ENCODE measurements around the gene GRM4.
A peak's percentile ranks its signal among the peaks of the same experiment; 100 is the strongest.

Gene GRM4

DNA sequence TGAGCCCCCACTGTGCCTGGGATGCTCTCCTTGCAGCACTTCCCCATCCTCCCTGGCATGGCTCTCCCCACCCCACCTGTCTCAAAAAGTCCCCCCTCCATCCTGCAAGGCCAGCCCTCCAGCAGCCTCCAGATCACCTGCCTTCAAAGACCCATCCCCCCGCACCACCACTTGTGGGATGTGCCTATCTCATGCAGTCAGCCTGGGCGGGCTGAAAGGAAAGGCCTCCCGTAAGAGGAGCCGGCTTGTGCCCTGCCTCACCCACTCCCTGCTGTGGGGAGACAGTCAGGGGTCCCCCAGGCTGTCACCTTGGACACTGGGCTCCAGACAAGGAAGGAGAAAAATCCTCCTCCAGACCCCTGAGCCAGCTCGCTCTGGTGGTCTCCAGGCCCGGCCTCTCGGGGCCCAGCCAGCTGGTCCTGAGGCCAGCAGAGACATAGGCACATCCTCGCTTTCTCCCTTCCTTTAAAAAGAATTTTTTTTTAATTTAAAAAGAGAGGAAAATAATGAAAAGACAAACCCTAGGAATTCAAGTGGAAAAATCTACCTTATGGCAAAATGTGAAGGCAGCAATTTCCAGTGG lies 77.3 kb downstream of the GRM4 start:
- TF ChIP-seq POLR2A (IDR thresholded peaks at IDR 0.05; ENCODE audit: low read length) (no peak), GATA1 (IDR thresholded peaks at IDR 0.05; ENCODE audit: low read depth, low read length) (no peak)

DNA sequence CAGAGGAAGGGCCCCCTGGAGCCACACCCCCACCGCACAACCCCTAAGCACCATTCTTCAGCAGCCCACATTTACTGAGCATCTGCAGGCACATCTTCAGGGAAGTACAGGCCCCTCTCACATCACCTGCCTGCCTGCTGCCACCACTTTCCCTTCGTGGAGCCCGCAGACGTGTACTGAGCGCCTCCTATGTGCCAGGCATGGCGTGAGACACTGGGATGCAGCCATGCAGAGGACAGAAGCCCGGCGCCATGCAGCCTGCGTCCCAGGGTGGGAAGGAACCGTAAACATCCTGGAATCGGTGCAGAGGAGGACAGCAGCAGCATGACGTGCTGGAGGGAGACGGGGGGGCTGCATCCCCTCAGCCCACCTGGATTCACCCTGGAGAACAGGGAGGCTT lies 78.1 kb downstream of the GRM4 start:
- TF ChIP-seq GATA1 (IDR thresholded peaks at IDR 0.05; ENCODE audit: low read depth, low read length) (no peak), POLR2A (IDR thresholded peaks at IDR 0.05; ENCODE audit: low read length) (no peak)

More for the DNA sequence above, 77.3 kb downstream of the GRM4 start:
- DNase-seq: no peak

GRCh38 chr6:34066772-34067770 lies 78.8 kb downstream of the GRM4 start:
- no peak for TF ChIP-seq POLR2A (IDR thresholded peaks at IDR 0.05; ENCODE audit: low read length)
- TF ChIP-seq GATA1 (IDR thresholded peaks at IDR 0.05; ENCODE audit: low read depth, low read length): no peak
- no peak for DNase-seq

More for the DNA sequence above, 78.1 kb downstream of the GRM4 start:
- peak in 1 of 2 experiments; percentile 12 for DNase-seq

GRCh38 chr6:34066218-34066571 lies 79.7 kb downstream of the GRM4 start:
- no peak for DNase-seq
- no peak for TF ChIP-seq GATA1 (IDR thresholded peaks at IDR 0.05; ENCODE audit: low read depth, low read length)
- no peak for TF ChIP-seq POLR2A (IDR thresholded peaks at IDR 0.05; ENCODE audit: low read length)

DNA sequence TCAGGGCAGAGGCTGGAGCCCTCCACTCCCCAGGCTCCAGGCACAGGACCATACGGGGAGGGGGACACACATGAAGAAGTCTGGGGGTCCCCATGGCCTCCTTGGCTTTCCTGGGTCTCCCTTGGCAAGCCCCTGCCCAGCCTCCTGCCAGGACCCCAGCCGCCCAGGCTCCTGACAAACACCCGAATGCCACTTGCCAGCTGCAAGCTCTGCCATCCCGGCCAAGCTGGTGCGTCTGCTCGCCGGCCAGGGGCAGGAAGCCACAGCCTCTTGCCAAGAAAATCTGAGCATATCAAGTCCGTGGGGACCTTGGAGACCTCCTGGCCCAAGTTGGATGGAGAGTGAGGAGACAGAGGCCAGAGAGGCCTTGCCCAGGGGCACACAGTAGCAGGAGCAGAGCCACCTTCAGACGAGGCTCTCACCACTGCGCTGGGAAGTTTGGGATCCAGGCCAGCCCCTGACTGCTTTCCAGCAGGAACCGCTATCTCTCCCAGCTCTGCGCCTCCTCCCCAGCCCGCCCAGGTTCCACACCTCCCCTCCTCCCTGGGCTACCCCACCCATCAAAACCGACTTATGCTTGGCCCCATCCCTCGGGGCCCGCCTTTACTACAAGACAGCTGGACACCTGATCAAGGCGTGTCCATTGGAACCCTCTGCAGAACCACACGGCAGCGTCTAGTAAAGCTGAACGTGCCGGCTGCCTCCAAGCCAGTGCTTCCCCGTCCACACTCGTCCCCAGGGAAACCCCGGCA lies 80.2 kb downstream of the GRM4 start:
- TF ChIP-seq GATA1 (IDR thresholded peaks at IDR 0.05; ENCODE audit: low read depth, low read length): no peak
- TF ChIP-seq POLR2A (IDR thresholded peaks at IDR 0.05; ENCODE audit: low read length): no peak
- no peak for DNase-seq

GRCh38 chr6:34064675-34065074 lies 81.2 kb downstream of the GRM4 start:
- TF ChIP-seq GATA1 (IDR thresholded peaks at IDR 0.05; ENCODE audit: low read depth, low read length): no peak
- TF ChIP-seq POLR2A (IDR thresholded peaks at IDR 0.05; ENCODE audit: low read length): no peak
- DNase-seq: no peak

- no peak for DNase-seq
- TF ChIP-seq GATA1 (IDR thresholded peaks at IDR 0.05; ENCODE audit: low read depth, low read length) (no peak), POLR2A (IDR thresholded peaks at IDR 0.05; ENCODE audit: low read length) (no peak)
These were observed 82.2 kb downstream of the GRM4 start for GRCh38 chr6:34063651-34064050.

- TF ChIP-seq POLR2A (IDR thresholded peaks at IDR 0.05; ENCODE audit: low read length): no peak
- TF ChIP-seq GATA1 (IDR thresholded peaks at IDR 0.05; ENCODE audit: low read depth, low read length): no peak
- DNase-seq: no peak
These were observed 83.1 kb downstream of the GRM4 start for GRCh38 chr6:34062815-34063214.

DNA sequence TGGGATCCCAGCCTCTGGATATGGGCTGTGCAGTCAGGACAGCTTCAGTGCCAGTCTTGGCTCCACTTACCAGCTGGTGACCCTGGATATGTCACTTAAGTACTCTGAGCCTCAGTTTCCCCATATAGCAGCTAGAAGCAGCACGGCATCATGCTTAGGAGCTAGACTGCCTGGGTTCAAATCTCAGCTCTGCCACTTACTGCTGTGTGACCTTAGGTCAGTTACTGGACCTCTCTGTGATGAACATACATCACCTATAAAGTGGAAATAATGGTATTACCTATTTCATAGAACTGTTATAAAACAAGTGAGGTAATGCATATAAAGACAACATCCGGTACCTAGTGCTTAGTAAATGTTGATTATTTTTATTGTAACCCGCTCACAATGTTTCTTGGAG lies 83.7 kb downstream of the GRM4 start:
- TF ChIP-seq GATA1 (IDR thresholded peaks at IDR 0.05; ENCODE audit: low read depth, low read length) (no peak), POLR2A (IDR thresholded peaks at IDR 0.05; ENCODE audit: low read length) (no peak)
- DNase-seq: no peak

GRCh38 chr6:34061348-34061747 lies 84.5 kb downstream of the GRM4 start:
- TF ChIP-seq POLR2A (IDR thresholded peaks at IDR 0.05; ENCODE audit: low read length) (no peak), GATA1 (IDR thresholded peaks at IDR 0.05; ENCODE audit: low read depth, low read length) (no peak)
- no peak for DNase-seq

GRCh38 chr6:34059914-34060313 lies 86.0 kb downstream of the GRM4 start:
- DNase-seq: no peak
- no peak for TF ChIP-seq GATA1 (IDR thresholded peaks at IDR 0.05; ENCODE audit: low read depth, low read length)
- no peak for TF ChIP-seq POLR2A (IDR thresholded peaks at IDR 0.05; ENCODE audit: low read length)

- no peak for DNase-seq
- no peak for TF ChIP-seq POLR2A (IDR thresholded peaks at IDR 0.05; ENCODE audit: low read length)
- no peak for TF ChIP-seq GATA1 (IDR thresholded peaks at IDR 0.05; ENCODE audit: low read depth, low read length)
These were observed 86.7 kb downstream of the GRM4 start for GRCh38 chr6:34059136-34059731.

GRCh38 chr6:34057790-34058189 lies 88.1 kb downstream of the GRM4 start:
- no peak for TF ChIP-seq GATA1 (IDR thresholded peaks at IDR 0.05; ENCODE audit: low read depth, low read length)
- no peak for TF ChIP-seq POLR2A (IDR thresholded peaks at IDR 0.05; ENCODE audit: low read length)
- DNase-seq: no peak

- no peak for DNase-seq
- TF ChIP-seq GATA1 (IDR thresholded peaks at IDR 0.05; ENCODE audit: low read depth, low read length): no peak
- TF ChIP-seq POLR2A (IDR thresholded peaks at IDR 0.05; ENCODE audit: low read length): no peak
These were observed 88.7 kb downstream of the GRM4 start for GRCh38 chr6:34057191-34057590.
